ENCODE results near the gene ZNF441. TPM values are rescaled to one million over a fixed set of nuclear protein-coding genes. Genes with fewer than 3 reads are reported as not detected.

Gene ZNF441
- 1 to 10 TPM; 3.1 to 4.9 (median 3.9) TPM for total RNA-seq
- polyA plus RNA-seq, result 1 to 10 TPM; 2.5 to 6.9 TPM

DNA sequence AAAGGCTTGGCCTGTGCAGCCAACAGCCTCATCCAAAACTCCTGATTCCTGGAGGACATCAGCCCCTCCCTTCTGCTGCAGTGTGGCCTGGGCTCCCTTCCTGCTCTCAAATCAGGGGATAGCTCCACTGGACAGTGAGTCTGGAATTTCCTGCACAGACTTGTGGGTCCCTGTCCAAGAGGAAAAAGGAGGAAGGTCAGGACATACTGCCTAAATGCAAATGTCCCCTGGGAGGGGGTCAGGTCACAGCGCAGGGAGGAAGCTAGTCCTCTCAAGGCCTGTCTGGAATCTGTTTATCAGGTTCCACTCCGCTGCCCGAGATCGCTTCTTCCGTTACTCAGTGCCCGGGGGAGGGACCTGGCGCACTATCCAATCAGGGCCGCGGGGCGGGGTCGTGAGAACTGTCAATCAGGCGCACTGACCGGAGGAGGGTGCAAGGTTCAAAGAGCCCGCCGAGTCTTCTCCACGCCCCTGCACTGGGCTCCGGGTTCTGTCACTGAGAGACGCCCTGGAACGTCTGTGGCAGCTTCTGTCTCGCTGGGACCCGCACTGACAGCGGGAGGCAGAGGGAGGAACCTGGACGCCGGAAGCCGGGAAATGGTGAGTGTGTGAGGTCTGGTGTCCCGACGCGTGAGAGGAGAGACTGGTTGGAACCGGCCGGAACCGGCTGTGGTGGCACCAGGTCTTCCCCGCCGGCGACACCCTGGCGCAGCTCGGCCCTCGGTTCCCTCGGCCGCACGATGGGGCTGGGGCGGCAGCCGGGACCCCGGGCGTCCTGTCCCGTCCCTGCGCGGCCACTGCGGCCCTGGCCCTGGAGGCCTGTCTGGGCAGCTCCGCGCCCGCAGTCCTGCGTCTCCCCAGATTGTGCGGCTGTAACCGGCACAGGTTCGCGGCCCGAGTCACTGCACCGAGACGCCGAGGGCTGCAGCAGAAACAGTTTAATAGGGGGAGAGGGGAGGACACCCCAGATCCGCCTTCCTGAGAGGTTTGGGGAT is at the start of gene ZNF441:
TSS of gene ZNF441 (plus strand) at position 404 of the 995 bp plus-strand sequence. CDS start at position 598, 194 bp downstream.
- ATAC-seq (peak; percentile 95 to 98 (median 96)), FAIRE-seq (peak; percentile 9), DNase-seq (peak; percentile 96 to 98 (median 98))
- WGBS, 2 donors, result 0 to 1% methylated on average over 59 to 61 of the region's 61 CpGs
- intact Hi-C loops (cut with DNase I), result no loop called here
- H3K27ac ChIP-seq, result peak within 1 kb of the TSS; percentile 84 to 94 (median 92)
- H3K27me3 ChIP-seq, result no peaks in the 10 kb centered on the region
- peak within 1 kb of the TSS; percentile 49 to 87 (median 72) for H3K4me3 ChIP-seq
- no peaks in the 10 kb centered on the region for H3K9me3 ChIP-seq
- TF ChIP-seq, protein P1, sequence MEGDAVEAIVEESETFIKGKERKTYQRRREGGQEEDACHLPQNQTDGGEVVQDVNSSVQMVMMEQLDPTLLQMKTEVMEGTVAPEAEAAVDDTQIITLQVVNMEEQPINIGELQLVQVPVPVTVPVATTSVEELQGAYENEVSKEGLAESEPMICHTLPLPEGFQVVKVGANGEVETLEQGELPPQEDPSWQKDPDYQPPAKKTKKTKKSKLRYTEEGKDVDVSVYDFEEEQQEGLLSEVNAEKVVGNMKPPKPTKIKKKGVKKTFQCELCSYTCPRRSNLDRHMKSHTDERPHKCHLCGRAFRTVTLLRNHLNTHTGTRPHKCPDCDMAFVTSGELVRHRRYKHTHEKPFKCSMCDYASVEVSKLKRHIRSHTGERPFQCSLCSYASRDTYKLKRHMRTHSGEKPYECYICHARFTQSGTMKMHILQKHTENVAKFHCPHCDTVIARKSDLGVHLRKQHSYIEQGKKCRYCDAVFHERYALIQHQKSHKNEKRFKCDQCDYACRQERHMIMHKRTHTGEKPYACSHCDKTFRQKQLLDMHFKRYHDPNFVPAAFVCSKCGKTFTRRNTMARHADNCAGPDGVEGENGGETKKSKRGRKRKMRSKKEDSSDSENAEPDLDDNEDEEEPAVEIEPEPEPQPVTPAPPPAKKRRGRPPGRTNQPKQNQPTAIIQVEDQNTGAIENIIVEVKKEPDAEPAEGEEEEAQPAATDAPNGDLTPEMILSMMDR (IDR thresholded peaks at IDR 0.05), result no peak
- H3K4me1 ChIP-seq, result peaks cover 0 to 7% (median 0%) of the 10 kb centered on the region in 3 donors
- no peaks in the 10 kb centered on the region for H3K36me3 ChIP-seq

DNA sequence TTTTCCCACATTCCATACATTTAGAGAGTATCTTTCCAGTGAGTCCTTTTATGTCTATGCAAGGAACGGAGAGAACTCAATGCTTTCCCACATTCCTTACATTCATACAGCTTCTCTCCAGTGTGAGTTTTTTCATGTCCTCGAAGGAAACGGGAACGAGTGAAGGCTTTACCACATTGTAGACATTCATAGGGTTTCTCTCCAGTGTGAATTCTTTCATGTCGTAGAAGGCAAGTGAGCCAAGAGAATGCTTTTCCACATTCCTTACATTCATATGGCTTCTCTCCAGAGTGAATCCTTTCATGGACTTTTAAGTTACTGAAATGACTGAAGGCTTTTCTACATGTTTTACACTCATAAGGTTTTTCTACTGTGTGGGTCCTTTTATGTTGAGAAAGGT is 45.1 kb upstream of the ZNF441 start:
- FAIRE-seq (no peak), DNase-seq (no peak), ATAC-seq (no peak)
- Histone ChIP-seq H3K36me3 (peaks cover 0 to 20% (median 18%) of the 10 kb centered on the region in 3 donors), H3K9me3 (no peaks in the 10 kb centered on the region), H3K4me1 (no peaks in the 10 kb centered on the region), H3K27me3 (no peaks in the 10 kb centered on the region), H3K27ac (no peak overlapping the region), H3K4me3 (no peak overlapping the region)
- WGBS, 2 donors, result 95 to 96% methylated on average over 5 of the region's 5 CpGs
- intact Hi-C loops (cut with DNase I), result no loop called here
- TF ChIP-seq, protein P1 (IDR thresholded peaks at IDR 0.05), result no peak

- H3K9me3 ChIP-seq, result no peaks in the 10 kb centered on the region
- H3K27me3 ChIP-seq, result no peaks in the 10 kb centered on the region
- H3K4me3 ChIP-seq, result no peak overlapping the region
- FAIRE-seq (no peak), DNase-seq (no peak), ATAC-seq (no peak)
- peaks cover 0 to 20% (median 18%) of the 10 kb centered on the region in 3 donors for H3K36me3 ChIP-seq
- no peaks in the 10 kb centered on the region for H3K4me1 ChIP-seq
- TF ChIP-seq, protein P1 (IDR thresholded peaks at IDR 0.05), result no peak
- no peak overlapping the region for H3K27ac ChIP-seq
- intact Hi-C loops (cut with DNase I), result no loop called here
- 94% methylated on average over 10 of the region's 10 CpGs for WGBS, 2 donors
Observed at GRCh38 chr19:11722414-11722813, 44.4 kb upstream of the ZNF441 start.

DNA sequence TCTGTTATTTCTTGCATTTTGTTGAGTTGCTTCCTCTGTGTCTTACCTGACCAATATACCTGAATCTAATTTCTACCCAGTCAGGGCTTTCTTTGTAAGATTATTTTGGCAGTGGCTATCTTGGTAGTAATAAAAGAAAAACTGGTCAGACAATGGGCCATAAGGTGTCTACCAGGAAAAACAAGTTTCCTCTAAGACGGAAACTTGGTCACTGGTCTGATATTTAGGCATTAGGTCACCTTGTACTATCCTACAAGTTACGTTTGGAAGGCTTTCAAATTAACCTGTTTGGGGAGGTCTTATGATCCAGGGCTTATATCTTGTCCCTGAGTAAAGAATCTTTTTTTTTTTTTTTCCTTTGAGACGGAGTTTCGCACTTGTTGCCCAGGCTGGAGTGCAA is 37.2 kb upstream of the ZNF441 start:
- TF ChIP-seq, protein P1 (IDR thresholded peaks at IDR 0.05), result no peak

More for the DNA sequence above, 37.2 kb upstream of the ZNF441 start:
- Histone ChIP-seq H3K27ac (no peak overlapping the region), H3K27me3 (no peaks in the 10 kb centered on the region), H3K9me3 (no peaks in the 10 kb centered on the region), H3K4me3 (no peak overlapping the region), H3K4me1 (no peaks in the 10 kb centered on the region), H3K36me3 (no peaks in the 10 kb centered on the region)
- ATAC-seq (no peak), FAIRE-seq (no peak), DNase-seq (no peak)
- 87 to 94% methylated on average over 4 of the region's 4 CpGs for WGBS, 2 donors
- intact Hi-C loops (cut with DNase I), result no loop called here
